A549 (cell line): Measurements from ENCODE around the gene CDH26. TPM values are rescaled to one million over a fixed set of nuclear protein-coding genes. Genes with fewer than 3 reads are reported as not detected.

Experiments used
- ATAC-seq, 2 experiments: fragments of 200-7000 bp in 1 of 2; fragments of >200 bp in 1 of 2; cut with Nextera tagmentation in 1 of 2; cut with Tn5 transposase in 1 of 2; 3 replicates each; pipeline versions ENCODE4 v1.8.0 to v1.9.1; 2018 to 2020; ENCODE audit warnings: mild to moderate bottlenecking in 1 of 2, moderate library complexity in 1 of 2
- CTCF ChIA-PET: fragments of 300-600 bp; sonication (Branson Sonifier 250); formaldehyde crosslinking; extraction: SDS; loops from one replicate; lab custom pipeline; 2021; ENCODE audit warnings: antibody characterized with exemption, inconsistent platforms; lab: Yijun Ruan, JAX
- POLR2A ChIA-PET: fragments of 350-600 bp; formaldehyde crosslinking; extraction: SDS; loops from one replicate; lab custom pipeline; 2021; ENCODE audit warnings: antibody characterized with exemption, inconsistent platforms; lab: Yijun Ruan, JAX
- DNase-seq, 2 experiments: peaks; one replicate each; pipeline versions ENCODE4 v3.0.0 to v3.0.0-alpha.2; 2011 to 2016; ENCODE audit warnings: low read depth in 1 of 2, low spot score in 1 of 2
- FAIRE-seq: peaks from 2 replicates; lab custom pipeline; 2011; peaks lifted over from hg19 to GRCh38; lab: Jason Lieb, UNC
- H3K27ac ChIP-seq, 2 experiments: fragments of >200 bp; sonication (Bioruptor Twin); formaldehyde crosslinking; 3 replicates each; pipeline ENCODE4 v1.5.1; 2016 to 2017
- H3K4me1 ChIP-seq: fragments of >200 bp; sonication (Bioruptor Twin); formaldehyde crosslinking; 3 replicates; pipeline ENCODE4 v1.6.1; 2016
- H3K4me2 ChIP-seq: fragments of >200 bp; sonication (Bioruptor Twin); formaldehyde crosslinking; 3 replicates; pipeline ENCODE4 v1.6.1; 2016
- H3K4me3 ChIP-seq: fragments of >200 bp; sonication (Bioruptor Twin); formaldehyde crosslinking; 3 replicates; pipeline ENCODE4 v1.5.1; 2016
- H3K9me3 ChIP-seq: fragments of >200 bp; sonication (Bioruptor Twin); formaldehyde crosslinking; 3 replicates; pipeline ENCODE4 v1.6.1; 2016
- BHLHE40 ChIP-seq: IDR thresholded peaks from 2 replicates; pipeline ENCODE4 v1.6.1; 2012; ENCODE audit warnings: low read depth, low read length, inconsistent platforms
- CEBPB ChIP-seq, 2 experiments: fragments of >200 bp in 1 of 2; sonication (Bioruptor Twin) in 1 of 2; formaldehyde crosslinking in 1 of 2; IDR thresholded peaks; 2 replicates each; pipeline ENCODE4 v1.6.1; 2012 to 2016
- EHMT2 ChIP-seq: fragments of 200-600 bp; sonication (generic); IDR thresholded peaks from 2 replicates; pipeline ENCODE4 v1.6.1; 2016; ENCODE audit warnings: antibody characterized with exemption, low read depth, mild to moderate bottlenecking, moderate library complexity
- ESRRA ChIP-seq: fragments of 150-350 bp; IDR thresholded peaks from 2 replicates; pipeline ENCODE4 v1.6.1; 2014; ENCODE audit warnings: mild to moderate bottlenecking, low read length, borderline replicate concordance
- FOSB ChIP-seq: fragments of 250-450 bp; sonication (Bioruptor Pico); IDR thresholded peaks from 2 replicates; pipeline ENCODE4 v1.5.0; 2020; ENCODE audit warnings: mild to moderate bottlenecking, moderate library complexity
- FOSL2 ChIP-seq, 2 experiments: fragments of 450-650 bp in 1 of 2; fragments of >200 bp in 1 of 2; sonication (Bioruptor Twin) in 1 of 2; formaldehyde crosslinking; IDR thresholded peaks; 2 replicates each; pipeline versions ENCODE4 v1.5.0 to v1.6.1; 2016 to 2020; ENCODE audit warnings: mild to moderate bottlenecking in 1 of 2, moderate library complexity in 1 of 2
- HOXA7 ChIP-seq: fragments of 250-450 bp; sonication (Bioruptor Pico); IDR thresholded peaks from 2 replicates; pipeline ENCODE4 v1.5.0; 2020; ENCODE audit warnings: mild to moderate bottlenecking, moderate library complexity
- HOXB13 ChIP-seq: fragments of 250-450 bp; sonication (Bioruptor Pico); IDR thresholded peaks from 2 replicates; pipeline ENCODE4 v1.5.0; 2020; ENCODE audit warnings: low read depth, mild to moderate bottlenecking, moderate library complexity
- JUN ChIP-seq, 2 experiments: fragments of >200 bp; sonication (Bioruptor Twin); formaldehyde crosslinking; IDR thresholded peaks; 2 replicates in 1 of 2; 3 replicates in 1 of 2; pipeline ENCODE4 v1.6.1; 2016 to 2017
- MAFK ChIP-seq: fragments of 450-650 bp; IDR thresholded peaks from 2 replicates; pipeline ENCODE4 v1.6.1; 2014; ENCODE audit not compliant: partially characterized antibody
- MYC ChIP-seq: IDR thresholded peaks from 2 replicates; pipeline ENCODE4 v1.6.1; 2012; ENCODE audit warnings: mild to moderate bottlenecking, inconsistent platforms, low read length, improper control_type of control experiment, borderline replicate concordance
- NR3C1 ChIP-seq: fragments of >200 bp; sonication (Bioruptor Twin); formaldehyde crosslinking; IDR thresholded peaks from 3 replicates; pipeline ENCODE4 v1.6.1; 2017
- PHF8 ChIP-seq: fragments of 200-600 bp; sonication (generic); IDR thresholded peaks from 2 replicates; pipeline ENCODE4 v1.6.1; 2016; ENCODE audit warnings: low read depth, mild to moderate bottlenecking, antibody characterized with exemption, moderate library complexity, borderline replicate concordance
- POLR2AphosphoS2 ChIP-seq: conservative IDR thresholded peaks from 2 replicates; pipeline ENCODE4 v1.6.1; 2012; ENCODE audit warnings: low read length, improper control_type of control experiment, inconsistent platforms
- RAD21 ChIP-seq, 2 experiments: fragments of >200 bp in 1 of 2; sonication (Bioruptor Twin) in 1 of 2; formaldehyde crosslinking in 1 of 2; IDR thresholded peaks in 1 of 2; conservative IDR thresholded peaks in 1 of 2; 2 replicates in 1 of 2; 3 replicates in 1 of 2; pipeline ENCODE4 v1.6.1; 2012 to 2018; ENCODE audit warnings: inconsistent platforms in 1 of 2
- RNF2 ChIP-seq: fragments of 200-600 bp; sonication (generic); IDR thresholded peaks from 2 replicates; pipeline ENCODE4 v1.6.1; 2016; ENCODE audit warnings: low read depth, mild to moderate bottlenecking, antibody characterized with exemption, moderate library complexity, borderline replicate concordance
- SMC3 ChIP-seq: fragments of >200 bp; sonication (Bioruptor Twin); formaldehyde crosslinking; IDR thresholded peaks from 3 replicates; pipeline ENCODE4 v1.6.1; 2018; ENCODE audit warnings: inconsistent platforms
- ZFP36 ChIP-seq: fragments of 450-650 bp; IDR thresholded peaks from 2 replicates; pipeline ENCODE4 v1.6.1; 2014; ENCODE audit warnings: borderline replicate concordance; ENCODE audit not compliant: partially characterized antibody
- ZNF302 ChIP-seq: fragments of 250-450 bp; sonication (Bioruptor Pico); IDR thresholded peaks from 2 replicates; pipeline ENCODE4 v1.9.0; 2021; ENCODE audit warnings: inconsistent platforms, mild to moderate bottlenecking, moderate library complexity
- WGBS: methylation state at CpG from one replicate; pipeline ENCODE4 v1.1.6; 2017; ENCODE audit errors: missing lambda C conversion rate; 5-methylcytosine and 5-hydroxymethylcytosine counted together
- polyA plus RNA-seq, 4 experiments: library from polyadenylated mRNA; depleted of rRNA in 3 of 4; stranded (reverse); fragments of >200 nt; fragmentation: RNase III in 1 of 4; extraction: RNeasy Plus Mini Kit Qiagen cat#74134 plus additional on column Dnase treatment in 1 of 4; gene quantifications; 2 replicates in 3 of 4; 3 replicates in 1 of 4; pipeline ENCODE4 v1.2.3, GENCODE V29; 2011 to 2017
- TF ChIP-seq, protein P1 (sequence below): fragments of 250-450 bp; sonication (Bioruptor Pico); IDR thresholded peaks from 2 replicates; pipeline ENCODE4 v1.5.0; 2021; ENCODE audit warnings: mild to moderate bottlenecking, moderate library complexity, borderline replicate concordance
- TF ChIP-seq, protein P2 (sequence below): IDR thresholded peaks from 2 replicates; pipeline ENCODE4 v1.6.1; 2012; ENCODE audit warnings: low read depth, borderline replicate concordance
- TF ChIP-seq, protein P3 (sequence below): fragments of 150-350 bp; IDR thresholded peaks from 2 replicates; pipeline ENCODE4 v1.6.1; 2014; ENCODE audit warnings: low read depth, mild to moderate bottlenecking, low read length
- TF ChIP-seq, protein P4 (sequence below): fragments of >200 bp; sonication (Bioruptor Twin); formaldehyde crosslinking; IDR thresholded peaks from 3 replicates; pipeline ENCODE4 v1.6.1; 2016

CDH26 gene
- polyA plus RNA-seq, 2 of the 4 experiments (the other 2 are of a cell fraction) = 0.27 to 0.57 TPM

DNA sequence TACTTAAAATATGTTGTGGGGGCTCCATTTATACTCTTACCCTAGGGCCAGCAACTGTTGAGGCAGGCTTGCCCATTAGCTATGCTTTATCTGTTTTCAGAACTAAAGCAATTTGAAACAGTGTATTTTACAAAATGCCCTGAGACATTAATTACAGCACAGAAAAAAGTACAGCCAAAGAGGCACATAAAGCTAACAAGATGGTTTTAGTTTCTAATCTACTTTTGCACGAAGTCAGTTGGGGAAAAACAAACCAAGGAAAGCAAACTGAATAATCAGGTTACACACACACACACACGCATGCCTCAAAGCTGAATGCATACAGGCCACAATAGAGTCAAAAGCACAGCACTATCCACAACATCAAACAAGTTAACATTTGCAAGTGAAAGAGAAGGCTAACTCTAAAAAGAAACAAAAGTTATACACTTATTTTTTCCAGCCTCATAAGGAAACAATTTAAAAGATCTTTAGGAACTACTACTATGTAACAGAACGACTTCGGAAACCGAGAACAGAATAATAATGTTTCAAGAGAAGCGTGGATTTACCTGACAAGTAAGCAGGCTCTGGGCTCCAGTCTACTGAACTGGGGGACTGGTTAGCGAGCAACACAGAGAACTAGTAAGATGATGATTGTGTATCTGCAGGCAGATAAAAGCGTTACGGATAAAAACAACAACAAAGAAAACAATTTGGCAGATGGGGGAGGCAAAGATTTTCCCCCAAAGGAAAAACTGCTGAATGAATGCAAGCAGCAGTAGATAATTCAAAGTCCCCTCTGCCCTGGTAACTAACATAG lies 26.5 kb upstream of the CDH26 start:
- 85% methylated on average over 9 of the region's 9 CpGs for WGBS
- H3K9me3 ChIP-seq = peaks cover 3% of the 10 kb centered on the region; the same call in 2 of the 3 replicates
- no peak for TF ChIP-seq SMC3
- TF ChIP-seq, protein P1, sequence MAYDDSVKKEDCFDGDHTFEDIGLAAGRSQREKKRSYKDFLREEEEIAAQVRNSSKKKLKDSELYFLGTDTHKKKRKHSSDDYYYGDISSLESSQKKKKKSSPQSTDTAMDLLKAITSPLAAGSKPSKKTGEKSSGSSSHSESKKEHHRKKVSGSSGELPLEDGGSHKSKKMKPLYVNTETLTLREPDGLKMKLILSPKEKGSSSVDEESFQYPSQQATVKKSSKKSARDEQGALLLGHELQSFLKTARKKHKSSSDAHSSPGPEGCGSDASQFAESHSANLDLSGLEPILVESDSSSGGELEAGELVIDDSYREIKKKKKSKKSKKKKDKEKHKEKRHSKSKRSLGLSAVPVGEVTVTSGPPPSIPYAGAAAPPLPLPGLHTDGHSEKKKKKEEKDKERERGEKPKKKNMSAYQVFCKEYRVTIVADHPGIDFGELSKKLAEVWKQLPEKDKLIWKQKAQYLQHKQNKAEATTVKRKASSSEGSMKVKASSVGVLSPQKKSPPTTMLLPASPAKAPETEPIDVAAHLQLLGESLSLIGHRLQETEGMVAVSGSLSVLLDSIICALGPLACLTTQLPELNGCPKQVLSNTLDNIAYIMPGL (CRISPR knock-in tag) = no peak
- TF ChIP-seq, protein P2, sequence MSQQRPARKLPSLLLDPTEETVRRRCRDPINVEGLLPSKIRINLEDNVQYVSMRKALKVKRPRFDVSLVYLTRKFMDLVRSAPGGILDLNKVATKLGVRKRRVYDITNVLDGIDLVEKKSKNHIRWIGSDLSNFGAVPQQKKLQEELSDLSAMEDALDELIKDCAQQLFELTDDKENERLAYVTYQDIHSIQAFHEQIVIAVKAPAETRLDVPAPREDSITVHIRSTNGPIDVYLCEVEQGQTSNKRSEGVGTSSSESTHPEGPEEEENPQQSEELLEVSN = no peak
- no peak for TF ChIP-seq HOXB13
- no peak for TF ChIP-seq RAD21 (conservative IDR thresholded peaks at IDR 0.05 in 1 of 2, IDR thresholded peaks at IDR 0.05 in 1 of 2)
- TF ChIP-seq MYC = no peak
- no peak for TF ChIP-seq EHMT2
- TF ChIP-seq FOSL2 (IDR thresholded peaks at IDR 0.05) = no peak
- no peak for TF ChIP-seq FOSL2 (CRISPR knock-in tag; IDR thresholded peaks at IDR 0.05)
- no peak for TF ChIP-seq JUN (IDR thresholded peaks at IDR 0.05)
- TF ChIP-seq MAFK = no peak
- TF ChIP-seq ZNF302 = no peak
- no peak for TF ChIP-seq BHLHE40
- ChIA-PET CTCF (interaction anchor here (1.0 to 1.4 kb wide), 2 partner anchors 14 to 17 kb away, joined by 4 to 5 read pairs; no protein-coding TSS in a partner anchor), POLR2A (interaction anchor here (2.1 kb wide), 1 partner anchor 8 kb away, joined by 9 read pairs; the partner anchor contains the start of genes FAM217B and PPP1R3D)
- no peak overlapping the region for H3K27ac ChIP-seq
- no peak overlapping the region for H3K4me2 ChIP-seq
- ATAC-seq = no peak
- no peak for FAIRE-seq
- H3K4me3 ChIP-seq = no peak overlapping the region
- no peak for DNase-seq
- peaks cover 4% of the 10 kb centered on the region; the same call in 1 of the 3 replicates for H3K4me1 ChIP-seq

DNA sequence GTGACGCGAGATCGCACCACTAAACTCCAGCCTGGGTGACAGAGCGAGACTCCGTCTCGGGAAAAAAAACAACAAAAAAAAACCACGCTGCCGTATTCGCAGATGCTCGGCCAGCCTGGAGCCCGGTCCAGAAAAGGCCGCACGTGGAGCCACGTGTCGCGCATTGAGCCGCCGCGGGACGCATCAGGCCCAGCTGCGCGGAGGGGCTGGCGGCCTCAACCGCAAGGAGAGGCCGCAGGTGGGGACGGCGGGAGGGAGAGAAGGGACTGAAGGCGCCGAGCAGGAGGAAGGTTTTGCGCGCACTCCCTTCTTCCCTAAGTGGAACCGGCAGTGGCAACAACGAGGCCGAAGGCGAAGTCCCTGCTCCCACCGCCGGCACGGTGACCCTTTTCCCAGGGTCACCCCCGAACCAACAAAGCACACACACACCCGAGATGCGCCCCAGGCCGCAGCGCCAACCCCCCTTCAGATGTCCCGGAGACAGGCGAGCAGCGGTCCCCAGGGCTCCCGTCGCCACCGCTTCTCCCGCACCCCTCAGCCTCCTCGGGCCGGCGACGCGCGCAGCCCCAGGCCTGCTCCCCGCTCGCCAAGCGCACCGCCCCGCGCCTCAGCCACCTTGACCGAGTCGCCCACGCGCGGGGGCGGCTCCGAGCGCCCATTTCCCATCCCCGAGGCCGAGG lies 25.5 kb upstream of the CDH26 start:
- 97% methylated on average over 71 of the region's 72 CpGs for WGBS
- no peak for FAIRE-seq
- peak overlapping the region; percentile 66; the same call in 1 of the 3 replicates for H3K4me3 ChIP-seq
- TF ChIP-seq HOXA7 = no peak
- no peak for TF ChIP-seq PHF8
- no peak for TF ChIP-seq POLR2AphosphoS2
- TF ChIP-seq, protein P2 = no peak
- no peak for TF ChIP-seq BHLHE40
- no peak for TF ChIP-seq FOSL2 (IDR thresholded peaks at IDR 0.05)
- no peak for TF ChIP-seq FOSL2 (CRISPR knock-in tag; IDR thresholded peaks at IDR 0.05)
- no peak for TF ChIP-seq NR3C1
- no peak for TF ChIP-seq ZFP36
- TF ChIP-seq RNF2 = no peak
- TF ChIP-seq FOSB (CRISPR knock-in tag) = no peak
- no peak for TF ChIP-seq ESRRA
- TF ChIP-seq, protein P1 (CRISPR knock-in tag) = no peak
- TF ChIP-seq, protein P3, sequence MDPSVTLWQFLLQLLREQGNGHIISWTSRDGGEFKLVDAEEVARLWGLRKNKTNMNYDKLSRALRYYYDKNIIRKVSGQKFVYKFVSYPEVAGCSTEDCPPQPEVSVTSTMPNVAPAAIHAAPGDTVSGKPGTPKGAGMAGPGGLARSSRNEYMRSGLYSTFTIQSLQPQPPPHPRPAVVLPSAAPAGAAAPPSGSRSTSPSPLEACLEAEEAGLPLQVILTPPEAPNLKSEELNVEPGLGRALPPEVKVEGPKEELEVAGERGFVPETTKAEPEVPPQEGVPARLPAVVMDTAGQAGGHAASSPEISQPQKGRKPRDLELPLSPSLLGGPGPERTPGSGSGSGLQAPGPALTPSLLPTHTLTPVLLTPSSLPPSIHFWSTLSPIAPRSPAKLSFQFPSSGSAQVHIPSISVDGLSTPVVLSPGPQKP = no peak
- TF ChIP-seq, protein P4, sequence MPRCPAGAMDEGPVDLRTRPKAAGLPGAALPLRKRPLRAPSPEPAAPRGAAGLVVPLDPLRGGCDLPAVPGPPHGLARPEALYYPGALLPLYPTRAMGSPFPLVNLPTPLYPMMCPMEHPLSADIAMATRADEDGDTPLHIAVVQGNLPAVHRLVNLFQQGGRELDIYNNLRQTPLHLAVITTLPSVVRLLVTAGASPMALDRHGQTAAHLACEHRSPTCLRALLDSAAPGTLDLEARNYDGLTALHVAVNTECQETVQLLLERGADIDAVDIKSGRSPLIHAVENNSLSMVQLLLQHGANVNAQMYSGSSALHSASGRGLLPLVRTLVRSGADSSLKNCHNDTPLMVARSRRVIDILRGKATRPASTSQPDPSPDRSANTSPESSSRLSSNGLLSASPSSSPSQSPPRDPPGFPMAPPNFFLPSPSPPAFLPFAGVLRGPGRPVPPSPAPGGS = no peak
- no peak for TF ChIP-seq CEBPB (IDR thresholded peaks at IDR 0.05)

More for the DNA sequence above, 25.5 kb upstream of the CDH26 start:
- no peak for ATAC-seq
- DNase-seq = no peak
- ChIA-PET CTCF (interaction anchor here (1.4 to 1.8 kb wide), 3 partner anchors 11 to 83 kb away, joined by 4 to 5 read pairs (median 5); no protein-coding TSS in a partner anchor), POLR2A (interaction anchor here (2.1 kb wide), 1 partner anchor 7 kb away, joined by 9 read pairs; the partner anchor contains the start of genes FAM217B and PPP1R3D)
- Histone ChIP-seq H3K4me2 (peak overlapping the region; percentile 82), H3K27ac (no peak overlapping the region), H3K9me3 (peaks cover 3% of the 10 kb centered on the region; the same call in 2 of the 3 replicates), H3K4me1 (peaks cover 4% of the 10 kb centered on the region; the same call in 1 of the 3 replicates)
